Gastrocnemius medialis (tissue), 4 donors: ENCODE results near the gene THSD7B.

Source experiments
- POLR2A ChIP-seq, 2 donors: fragments of 450-650 bp; IDR thresholded peaks; one replicate each; pipeline ENCODE4 v1.6.1; 2017; ENCODE audit warnings: antibody characterized with exemption in 2 of 2, mild to moderate bottlenecking in 2 of 2, moderate library complexity in 2 of 2
- TF ChIP-seq, protein P1 (sequence below), 5 experiments: fragments of 450-650 bp in 3 of 5; fragments of 200-600 bp in 2 of 5; sonication (generic) in 2 of 5; IDR thresholded peaks in 4 of 5; conservative IDR thresholded peaks in 1 of 5; 1 replicate in 4 of 5; 2 replicates in 1 of 5; pipeline ENCODE4 v1.5.1; 2016 to 2019; ENCODE audit warnings: antibody characterized with exemption in 5 of 5, mild to moderate bottlenecking in 3 of 5, moderate library complexity in 3 of 5

DNA sequence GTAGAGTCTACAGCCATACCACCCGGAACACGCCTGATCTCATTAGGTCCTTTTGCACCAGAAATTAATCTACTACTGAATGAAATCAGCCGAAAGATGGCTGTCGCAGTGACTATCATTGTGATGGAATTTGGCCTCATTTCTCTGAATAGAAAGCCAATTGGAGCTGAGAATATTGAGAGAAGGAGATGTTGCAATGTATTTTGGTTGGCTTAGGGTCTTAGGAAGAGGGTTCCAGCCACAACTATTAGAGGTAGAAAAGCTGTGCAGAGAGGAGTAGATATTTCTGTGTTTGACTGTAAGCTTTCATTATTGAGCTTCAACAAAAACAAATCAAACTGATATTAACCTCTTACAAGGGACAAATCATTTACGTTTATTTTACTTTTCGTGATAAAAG is 98.1 kb downstream of the THSD7B start:
- TF ChIP-seq, protein P1, sequence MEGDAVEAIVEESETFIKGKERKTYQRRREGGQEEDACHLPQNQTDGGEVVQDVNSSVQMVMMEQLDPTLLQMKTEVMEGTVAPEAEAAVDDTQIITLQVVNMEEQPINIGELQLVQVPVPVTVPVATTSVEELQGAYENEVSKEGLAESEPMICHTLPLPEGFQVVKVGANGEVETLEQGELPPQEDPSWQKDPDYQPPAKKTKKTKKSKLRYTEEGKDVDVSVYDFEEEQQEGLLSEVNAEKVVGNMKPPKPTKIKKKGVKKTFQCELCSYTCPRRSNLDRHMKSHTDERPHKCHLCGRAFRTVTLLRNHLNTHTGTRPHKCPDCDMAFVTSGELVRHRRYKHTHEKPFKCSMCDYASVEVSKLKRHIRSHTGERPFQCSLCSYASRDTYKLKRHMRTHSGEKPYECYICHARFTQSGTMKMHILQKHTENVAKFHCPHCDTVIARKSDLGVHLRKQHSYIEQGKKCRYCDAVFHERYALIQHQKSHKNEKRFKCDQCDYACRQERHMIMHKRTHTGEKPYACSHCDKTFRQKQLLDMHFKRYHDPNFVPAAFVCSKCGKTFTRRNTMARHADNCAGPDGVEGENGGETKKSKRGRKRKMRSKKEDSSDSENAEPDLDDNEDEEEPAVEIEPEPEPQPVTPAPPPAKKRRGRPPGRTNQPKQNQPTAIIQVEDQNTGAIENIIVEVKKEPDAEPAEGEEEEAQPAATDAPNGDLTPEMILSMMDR (IDR thresholded peaks at IDR 0.05 in 4 of 5, conservative IDR thresholded peaks at IDR 0.05 in 1 of 5) = no peak
- no peak for TF ChIP-seq POLR2A (IDR thresholded peaks at IDR 0.05)
